ENCODE data around the gene DENND5B. TPM values are rescaled to one million over a fixed set of nuclear protein-coding genes. Genes with fewer than 3 reads are reported as not detected.

The DENND5B gene
- polyA plus RNA-seq, 2 of the 4 experiments (the other 2 are of a cell fraction) = 15.5 to 55.2 TPM

GRCh38 chr12:31526158-31526546, 64.8 kb downstream of the DENND5B start (continued):
- no peak for TF ChIP-seq HDAC2 (IDR thresholded peaks at IDR 0.05)
- TF ChIP-seq MAZ (IDR thresholded peaks at IDR 0.05; ENCODE audit: borderline replicate concordance, low read depth, low read length) = no peak
- TF ChIP-seq MYC (IDR thresholded peaks at IDR 0.05; ENCODE audit: borderline replicate concordance, low read length) = no peak
- TF ChIP-seq TFCP2L1 (CRISPR knock-in tag; IDR thresholded peaks at IDR 0.05) = no peak
- no peak for TF ChIP-seq HEYL (CRISPR knock-in tag; IDR thresholded peaks at IDR 0.05)
- TF ChIP-seq JUN (IDR thresholded peaks at IDR 0.05) = peak; percentile 89 to 91
- peak; percentile 75; the same call in 1 of the 3 replicates for TF ChIP-seq BCL3 (IDR thresholded peaks at IDR 0.05)
- TF ChIP-seq ZC3H11A (IDR thresholded peaks at IDR 0.05) = no peak
- TF ChIP-seq RAD21 (conservative IDR thresholded peaks at IDR 0.05 in 1 of 2, IDR thresholded peaks at IDR 0.05 in 1 of 2) = peak in 1 of 2 experiments; percentile 22; a peak in 1 of 5 replicates
- no peak for TF ChIP-seq TP53 (CRISPR knock-in tag; IDR thresholded peaks at IDR 0.05)
- no peak for TF ChIP-seq RCOR1 (IDR thresholded peaks at IDR 0.05; ENCODE audit: low read depth, low read length)
- no peak for TF ChIP-seq POLR2A (IDR thresholded peaks at IDR 0.05; ENCODE audit: low read length)
- no peak for TF ChIP-seq NR3C1 (IDR thresholded peaks at IDR 0.05)
- no peak for TF ChIP-seq CHD4 (IDR thresholded peaks at IDR 0.05; ENCODE audit: borderline replicate concordance)
- peak; percentile 71 for TF ChIP-seq JUNB (IDR thresholded peaks at IDR 0.05)
- no peak for TF ChIP-seq PBX3 (IDR thresholded peaks at IDR 0.05)
- TF ChIP-seq FOSL2 (IDR thresholded peaks at IDR 0.05) = no peak
- no peak; the same call in 1 of the 2 replicates for TF ChIP-seq FOSL2 (CRISPR knock-in tag; IDR thresholded peaks at IDR 0.05)
- TF ChIP-seq SREBF2 (IDR thresholded peaks at IDR 0.05) = no peak
- no peak for TF ChIP-seq CTCF (IDR thresholded peaks at IDR 0.05)
- TF ChIP-seq GATA3 (IDR thresholded peaks at IDR 0.05; ENCODE audit: borderline replicate concordance) = peak; percentile 91
- no peak for TF ChIP-seq RFX5 (IDR thresholded peaks at IDR 0.05)
- TF ChIP-seq USF2 (IDR thresholded peaks at IDR 0.05) = no peak
- TF ChIP-seq CEBPB (IDR thresholded peaks at IDR 0.05) = no peak
- peak; percentile 90; the same call in 1 of the 2 replicates for TF ChIP-seq RARB (CRISPR knock-in tag; IDR thresholded peaks at IDR 0.05)
- TF ChIP-seq HES2 (IDR thresholded peaks at IDR 0.05) = no peak

Measured in A549 (cell line).